Fibroblast of skin of back (primary cell): ENCODE measurements around the gene PGC.

Source experiments
- DNase-seq: peaks from one replicate; pipeline ENCODE4 v3.0.0-alpha.2; 2013

PGC gene

DNA sequence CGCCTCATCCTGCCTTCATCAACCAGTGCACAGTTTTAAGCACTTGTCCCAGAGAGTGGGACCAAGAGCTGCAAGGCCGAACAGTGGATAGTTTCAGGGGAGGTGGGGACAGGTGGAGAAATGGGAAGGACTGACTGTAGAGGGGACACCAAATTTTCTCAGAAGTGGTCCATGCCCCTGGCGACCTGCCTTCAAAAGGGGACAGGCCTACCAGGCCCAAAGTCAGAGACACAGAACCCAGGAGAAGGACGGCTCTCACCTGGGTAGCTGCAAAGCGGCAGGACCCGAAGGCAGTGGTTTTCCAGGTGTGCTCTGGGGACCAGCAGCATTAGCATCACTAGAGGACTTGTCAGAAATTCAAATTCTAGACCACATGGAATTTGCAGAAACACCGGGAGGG, 17.6 kb downstream of the PGC start:
- DNase-seq: no peak

GRCh38 chr6:41728954-41729353, 18.2 kb downstream of the PGC start:
- DNase-seq: no peak

DNA sequence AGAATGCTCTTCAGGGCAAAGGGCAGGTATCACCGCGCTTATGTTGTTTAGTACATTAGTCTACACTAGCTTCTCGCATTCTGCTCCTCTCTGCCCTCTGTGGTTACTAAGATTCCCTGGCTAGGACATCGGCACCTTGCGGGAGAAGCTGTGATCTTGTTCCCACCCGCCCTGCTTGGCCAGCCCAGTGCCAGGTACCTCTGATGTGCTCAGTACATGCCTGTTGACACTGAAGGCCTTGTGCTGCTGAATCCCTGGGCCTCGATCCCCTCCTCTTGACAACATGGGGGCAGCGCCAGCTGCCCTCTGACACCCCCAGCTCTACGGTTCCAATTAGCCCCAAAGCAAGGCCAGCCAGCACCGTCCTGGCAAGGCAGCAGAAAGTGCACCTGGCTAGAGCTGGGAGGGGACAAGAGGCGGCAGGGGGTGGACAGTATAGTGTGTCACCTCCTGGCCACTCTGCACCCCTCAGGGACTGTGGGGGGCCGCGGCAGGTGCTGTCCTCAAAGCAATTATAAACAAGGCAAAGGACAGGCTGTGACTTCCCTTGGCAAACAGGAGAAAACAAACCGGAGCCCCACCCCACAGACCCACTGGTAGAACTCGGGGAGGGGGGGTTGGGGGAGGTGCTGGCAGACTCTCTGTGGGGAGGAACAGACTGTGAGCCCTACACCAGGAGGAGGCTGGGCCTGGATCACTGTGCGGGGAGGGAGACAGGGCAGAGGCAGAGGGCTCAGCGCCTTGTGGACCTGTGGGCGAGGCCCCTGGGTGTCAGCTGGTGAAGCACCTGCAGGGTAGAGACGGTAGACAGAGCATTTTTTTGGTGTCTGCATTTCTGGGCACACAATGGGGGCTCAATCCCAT, 18.9 kb downstream of the PGC start:
- no peak for DNase-seq

DNA sequence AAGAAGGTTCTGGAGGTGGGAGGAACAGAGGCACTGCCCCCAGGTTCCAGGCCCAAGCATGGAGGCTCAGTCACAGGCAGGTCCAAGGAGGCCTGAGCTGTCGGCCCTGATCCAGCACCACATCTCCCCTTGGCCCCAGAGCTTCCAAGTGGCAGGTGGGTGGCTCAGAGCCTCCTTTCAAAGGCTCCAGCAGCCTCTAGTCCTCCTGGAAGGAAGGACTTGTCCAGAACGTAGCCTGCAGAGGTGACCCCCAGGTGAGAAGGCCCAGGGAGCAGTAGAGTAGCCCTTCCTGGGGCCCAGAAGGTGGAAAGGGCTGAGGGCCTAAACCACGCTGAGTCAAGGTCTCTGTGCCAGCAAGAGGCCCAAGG, 19.5 kb downstream of the PGC start:
- no peak for DNase-seq

DNA sequence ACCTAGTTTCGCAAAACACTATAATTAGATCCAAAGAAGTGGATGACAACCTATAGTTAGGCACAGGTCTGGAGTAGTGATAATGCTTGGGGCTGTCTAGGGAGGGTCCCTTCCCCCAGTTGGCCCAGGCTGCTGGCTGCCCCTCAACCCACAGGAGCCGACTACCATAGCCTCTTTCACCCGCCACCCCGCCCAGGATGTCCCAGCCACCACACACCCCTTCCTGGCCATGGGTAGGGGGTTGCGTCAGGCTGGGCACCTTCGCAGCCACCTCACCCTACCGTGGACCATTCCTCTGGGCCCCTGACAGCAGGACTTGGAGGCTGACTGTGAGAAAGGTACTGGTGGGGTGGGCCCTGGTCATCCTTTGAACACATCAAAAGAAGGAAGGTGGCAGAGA, 20.3 kb downstream of the PGC start:
- no peak for DNase-seq

DNA sequence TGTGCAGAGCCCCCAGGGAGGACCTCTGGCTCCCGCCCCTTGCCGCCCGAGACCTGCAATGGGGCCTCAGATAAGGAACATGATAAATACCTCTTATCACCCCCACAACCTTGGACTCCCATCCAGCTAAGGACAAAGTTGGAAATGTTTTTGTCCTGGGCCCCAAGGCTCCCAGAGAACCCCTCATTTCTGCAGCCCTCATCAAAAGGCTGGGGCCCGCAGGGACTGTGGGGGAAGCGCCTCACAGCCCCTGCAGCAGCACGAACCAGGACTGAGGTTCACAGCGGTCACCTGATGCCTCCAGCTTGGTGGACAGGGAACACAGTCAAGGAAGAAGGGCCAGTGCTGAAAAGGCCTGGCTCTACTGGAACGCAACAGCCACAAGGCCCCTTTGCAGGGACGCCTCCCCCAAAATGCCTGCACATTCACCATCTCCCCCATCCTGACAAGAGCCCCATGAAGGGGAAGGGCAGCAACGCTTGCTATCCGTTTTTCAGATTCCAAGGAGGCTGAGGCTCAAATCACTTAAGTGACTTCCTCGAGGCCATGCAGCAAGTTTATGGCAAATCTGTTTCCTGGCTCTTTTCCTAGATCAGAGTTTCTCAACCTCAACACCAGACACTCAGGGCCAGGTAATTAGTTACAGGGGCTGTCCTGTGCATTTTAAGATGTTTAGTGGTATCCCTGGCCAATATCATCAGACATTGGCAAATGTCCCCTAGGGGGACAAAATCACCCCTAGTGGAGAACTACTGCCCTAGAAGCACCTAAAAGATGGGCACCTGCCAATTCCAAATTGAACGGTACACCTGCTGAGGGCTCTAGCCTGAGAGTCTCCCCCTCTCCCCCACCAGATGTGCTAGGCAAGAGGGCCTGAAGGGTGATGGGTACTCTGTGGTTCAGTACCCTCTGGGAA, 22.4 kb downstream of the PGC start:
- DNase-seq: no peak

DNA sequence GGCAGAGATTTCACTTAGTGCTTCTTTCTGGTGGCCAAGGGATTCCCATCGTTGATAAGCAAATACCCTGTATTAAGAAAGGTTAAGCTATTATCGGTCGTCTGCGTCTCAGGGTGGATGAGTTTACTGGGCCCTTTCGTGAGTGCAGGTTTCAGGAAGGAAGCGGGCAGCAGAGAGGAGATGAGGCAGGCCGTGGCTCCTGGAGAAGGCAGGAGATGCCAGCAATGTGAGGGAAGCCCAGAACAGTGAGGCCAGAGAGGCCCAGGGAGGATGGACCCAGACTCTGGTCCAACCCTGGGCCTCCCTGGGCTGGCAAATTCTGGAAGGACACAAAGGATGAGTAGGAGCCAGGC, 23.0 kb downstream of the PGC start:
- DNase-seq: no peak

DNA sequence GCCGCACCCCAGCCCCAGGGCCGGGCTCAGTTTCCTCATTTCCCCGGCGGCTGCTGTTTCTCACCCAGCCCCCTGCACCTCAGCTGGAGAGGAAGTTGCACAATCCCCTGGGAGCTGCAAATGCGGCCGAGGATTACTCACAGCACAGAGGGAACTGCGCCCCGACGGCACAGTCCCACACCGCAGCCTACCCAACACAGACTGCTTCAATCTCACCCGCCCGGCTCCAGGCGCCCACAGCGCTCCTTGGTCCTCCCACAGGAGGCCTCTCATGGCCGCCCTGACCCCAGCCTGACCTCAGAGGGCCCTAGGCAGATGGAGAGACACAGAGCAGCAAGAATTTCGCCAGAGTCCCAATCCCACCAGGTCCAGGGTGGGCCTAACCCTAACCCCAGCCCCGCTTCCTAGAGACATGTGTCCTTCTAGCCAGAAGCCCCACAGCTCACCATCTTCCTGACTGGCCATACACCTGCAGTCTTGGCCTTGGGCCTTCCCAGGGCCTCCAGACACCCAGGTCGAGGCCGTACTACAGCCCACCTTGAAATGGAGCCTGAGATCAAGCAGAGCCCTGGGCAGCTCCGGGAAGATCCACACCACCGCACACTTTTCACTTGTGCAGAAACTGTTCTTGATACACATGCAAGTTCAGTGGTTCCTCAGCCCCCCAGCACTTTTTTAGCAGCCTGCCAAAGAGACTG, 23.5 kb downstream of the PGC start:
- DNase-seq: peak; percentile 88

- DNase-seq: no peak
These were observed 24.1 kb downstream of the PGC start for GRCh38 chr6:41722969-41723529.

DNA sequence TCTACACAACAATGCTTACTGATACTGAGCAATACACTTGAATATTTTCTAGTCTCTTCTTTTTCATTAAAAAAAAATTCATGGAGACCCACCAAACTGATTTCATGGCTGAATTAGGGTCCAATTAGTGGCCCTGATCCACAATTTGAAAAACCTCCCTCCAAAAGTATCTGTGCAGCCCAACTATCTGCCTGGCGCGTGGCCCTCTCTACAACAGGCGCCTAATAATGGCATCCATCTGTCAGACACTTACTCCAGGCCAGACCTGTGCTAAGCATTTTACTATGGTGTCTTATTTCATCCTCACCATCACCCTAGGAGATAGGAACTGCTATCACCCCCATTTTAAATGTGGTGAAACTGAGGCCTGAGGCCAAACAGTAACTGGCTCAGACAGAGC, 25.8 kb downstream of the PGC start:
- DNase-seq: no peak

DNA sequence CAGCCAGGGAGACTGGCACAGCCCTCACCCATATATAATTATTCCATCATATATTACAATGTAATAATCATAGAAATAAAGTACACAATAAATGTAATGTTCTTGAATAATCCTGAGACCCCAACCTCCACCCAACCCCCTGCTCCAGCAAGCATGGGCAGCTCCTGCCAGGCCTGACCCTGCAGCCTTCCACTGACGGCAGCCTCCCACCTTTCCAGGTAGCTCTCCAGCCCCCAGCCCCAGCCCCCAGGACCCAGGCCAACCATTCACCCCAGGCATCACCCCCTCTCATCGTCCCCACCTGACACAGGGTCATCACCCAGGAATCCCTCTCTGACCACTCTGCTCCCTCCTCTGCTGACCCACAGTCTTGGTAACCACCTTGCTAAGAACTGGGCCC, 26.4 kb downstream of the PGC start:
- DNase-seq: no peak

DNA sequence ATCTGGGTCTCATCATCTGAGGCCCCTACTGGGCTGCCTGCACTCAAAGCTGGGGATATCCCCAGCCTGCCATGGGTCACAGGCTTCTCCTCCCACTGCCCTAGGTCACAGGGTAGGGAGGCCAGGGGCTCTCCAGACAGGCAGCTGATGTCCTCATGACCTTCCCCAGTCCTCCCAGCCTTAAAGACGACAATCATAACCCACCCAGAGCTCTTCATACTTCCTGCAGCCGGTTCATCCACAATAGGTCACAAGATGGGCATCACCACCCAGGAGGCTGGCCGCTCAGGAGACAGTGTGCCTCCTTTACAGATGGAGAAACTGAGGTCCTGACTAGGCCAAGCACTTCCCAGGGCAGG, 27.0 kb downstream of the PGC start:
- DNase-seq: no peak

- no peak for DNase-seq
These were observed 27.5 kb downstream of the PGC start for GRCh38 chr6:41719436-41720261.

DNA sequence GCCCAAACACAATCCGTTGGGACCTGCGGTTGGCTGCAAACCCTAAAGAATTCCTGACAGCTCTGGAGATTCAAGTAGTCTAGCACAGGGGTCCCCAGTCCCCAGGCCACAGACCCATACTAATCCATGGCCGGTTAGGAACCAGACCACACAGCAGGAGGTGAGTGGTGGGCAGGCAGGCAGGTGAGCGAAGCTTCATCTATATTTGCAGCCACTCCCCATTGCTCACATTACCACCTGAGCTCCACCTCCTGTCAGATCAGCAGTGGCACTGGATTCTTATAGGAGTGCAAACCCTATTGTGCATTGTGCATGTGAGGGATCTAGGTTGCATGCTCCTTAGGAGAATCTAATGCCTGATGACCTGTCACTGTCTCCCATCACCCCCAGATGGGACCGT, 28.4 kb downstream of the PGC start:
- no peak for DNase-seq

DNA sequence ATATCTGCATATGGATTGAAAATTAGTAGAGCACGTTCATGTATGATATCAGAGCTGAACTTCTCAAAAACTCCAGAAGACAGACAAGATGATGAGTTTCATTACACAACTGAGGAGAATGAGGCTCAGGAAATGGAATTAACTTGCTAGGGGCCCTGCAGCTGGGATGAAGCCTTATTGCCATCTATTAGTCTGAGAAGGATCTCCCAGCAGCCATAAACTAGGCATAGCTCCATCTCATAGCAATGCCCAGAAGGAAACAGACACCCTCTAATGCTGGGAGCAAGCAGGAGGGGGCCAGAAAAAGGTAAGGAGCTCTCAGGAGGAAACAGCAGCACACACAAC, 29.8 kb downstream of the PGC start:
- no peak for DNase-seq

DNA sequence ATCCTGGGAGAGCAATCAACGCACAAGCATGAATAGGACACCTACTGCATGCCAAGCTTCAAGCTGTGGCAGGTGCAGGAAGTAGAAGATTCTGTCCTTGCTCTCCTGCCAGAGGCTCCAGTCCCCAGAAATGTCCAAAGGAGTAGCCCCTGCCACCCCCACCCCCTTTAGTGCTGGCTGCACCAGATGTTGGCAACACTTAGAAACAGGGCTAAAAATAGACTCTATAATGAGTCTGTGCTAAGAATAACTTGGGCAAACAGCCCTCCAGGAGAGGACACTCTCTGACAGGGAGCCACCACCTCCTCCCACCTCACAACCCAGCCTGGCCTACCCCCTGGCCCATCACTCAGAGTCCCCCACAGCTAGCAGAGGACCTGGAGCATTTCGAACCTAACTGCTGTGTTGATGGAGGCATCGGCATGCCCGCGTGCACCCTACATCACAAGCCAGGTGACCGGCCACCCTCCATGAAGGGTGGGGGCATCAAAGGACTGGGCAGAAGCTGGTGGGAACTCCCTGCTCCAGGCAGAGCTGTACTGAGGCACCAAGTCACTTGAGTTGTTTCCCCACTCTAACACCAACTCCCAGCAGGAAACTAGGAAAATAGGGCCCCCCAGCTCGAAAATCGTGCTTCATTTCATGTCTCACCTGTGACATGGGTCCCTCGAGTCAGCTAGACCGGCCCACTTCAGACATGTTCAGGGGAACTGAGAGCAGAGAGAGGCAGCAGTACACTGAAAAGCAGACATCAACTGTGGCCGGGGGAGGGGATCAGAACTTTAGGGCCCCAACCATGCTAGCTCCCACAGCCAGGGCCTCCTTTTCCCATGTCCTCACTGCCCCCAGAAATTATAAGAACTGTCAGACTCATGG, 30.4 kb downstream of the PGC start:
- DNase-seq: no peak

DNA sequence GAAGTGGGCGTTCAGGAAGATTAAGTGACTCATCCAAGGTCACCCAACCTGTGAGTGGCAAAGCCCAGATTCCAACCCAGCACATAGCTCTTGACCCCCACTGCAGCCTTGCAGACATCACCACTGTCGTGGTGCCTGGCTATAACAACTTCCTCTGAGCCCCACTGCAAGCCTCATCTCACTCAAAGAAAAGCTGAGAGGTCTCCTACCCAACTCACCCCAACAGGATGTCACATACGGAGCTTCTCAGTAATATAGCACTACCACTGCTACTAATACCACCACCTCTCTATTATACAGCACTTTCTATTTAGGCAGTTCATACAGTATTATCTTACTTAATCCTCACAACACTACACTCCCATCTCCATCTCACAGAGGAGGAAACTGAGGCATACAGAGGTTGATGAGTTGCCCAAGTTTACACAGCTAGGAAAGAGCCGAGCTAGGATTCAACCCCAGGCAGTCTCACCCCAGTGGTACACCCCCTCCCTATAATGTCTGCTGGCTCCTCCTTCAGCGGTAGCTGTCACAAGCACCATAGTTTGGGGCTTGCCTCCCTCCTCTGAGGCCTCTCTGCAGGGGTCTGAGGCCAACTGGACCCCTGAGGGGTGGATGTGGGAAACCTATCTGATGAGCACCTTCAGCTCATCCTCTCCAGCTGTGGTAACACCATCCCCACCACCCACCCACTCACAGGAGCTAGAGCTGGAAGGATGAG, 31.2 kb downstream of the PGC start:
- DNase-seq: no peak

GRCh38 chr6:41714556-41715273, 32.5 kb downstream of the PGC start:
- no peak for DNase-seq

- no peak for DNase-seq
These were observed 33.4 kb downstream of the PGC start for GRCh38 chr6:41713650-41714291.
